NCI-H774 (cell line): ENCODE measurements around the gene OSER1.

Experiments
- DNase-seq: peaks from one replicate; lab custom pipeline; 2025; lab: John Stamatoyannopoulos, UW

OSER1 gene

GRCh38 chr20:44224637-44225036 lies 14.1 kb upstream of the OSER1 start:
- no peak for DNase-seq

- no peak for DNase-seq
These were observed 13.2 kb upstream of the OSER1 start for GRCh38 chr20:44223721-44224120.

- no peak for DNase-seq
These were observed 12.2 kb upstream of the OSER1 start for GRCh38 chr20:44222633-44223368.

GRCh38 chr20:44222027-44222426 lies 11.5 kb upstream of the OSER1 start:
- DNase-seq: no peak

DNA sequence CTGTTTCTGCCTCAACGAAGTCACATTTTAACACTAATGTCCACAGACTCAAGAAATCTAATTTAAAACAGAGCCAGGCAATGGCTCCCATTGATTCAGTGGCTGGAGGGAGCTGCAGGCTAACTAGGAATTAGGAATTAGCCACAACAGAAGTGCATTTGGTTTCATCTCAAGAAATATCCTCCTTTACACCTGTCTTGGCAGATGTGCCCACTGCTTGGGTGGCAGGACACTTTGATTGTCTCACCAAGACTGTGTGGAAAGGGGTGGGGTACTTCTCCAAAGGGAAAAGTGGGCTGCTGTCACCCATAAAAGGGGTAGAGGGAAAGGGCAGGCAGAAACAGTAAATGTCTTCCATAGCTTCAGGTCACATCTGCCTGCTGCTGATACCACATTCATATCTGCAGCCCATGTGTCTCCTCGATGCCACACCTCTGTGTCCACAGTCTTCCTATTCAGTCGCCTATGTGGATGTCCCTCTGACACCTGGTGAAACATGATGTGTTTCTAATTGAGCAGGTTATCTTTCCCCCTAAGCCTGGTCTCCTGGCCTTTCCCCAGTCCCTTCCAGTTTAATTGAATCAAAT lies 10.9 kb upstream of the OSER1 start:
- DNase-seq: no peak

- DNase-seq: no peak
These were observed 9.2 kb upstream of the OSER1 start for GRCh38 chr20:44219791-44220190.

GRCh38 chr20:44219170-44219730 lies 8.7 kb upstream of the OSER1 start:
- no peak for DNase-seq

GRCh38 chr20:44218446-44218845 lies 7.9 kb upstream of the OSER1 start:
- DNase-seq: no peak

GRCh38 chr20:44217342-44218092 lies 6.9 kb upstream of the OSER1 start:
- peak; percentile 62 for DNase-seq

DNA sequence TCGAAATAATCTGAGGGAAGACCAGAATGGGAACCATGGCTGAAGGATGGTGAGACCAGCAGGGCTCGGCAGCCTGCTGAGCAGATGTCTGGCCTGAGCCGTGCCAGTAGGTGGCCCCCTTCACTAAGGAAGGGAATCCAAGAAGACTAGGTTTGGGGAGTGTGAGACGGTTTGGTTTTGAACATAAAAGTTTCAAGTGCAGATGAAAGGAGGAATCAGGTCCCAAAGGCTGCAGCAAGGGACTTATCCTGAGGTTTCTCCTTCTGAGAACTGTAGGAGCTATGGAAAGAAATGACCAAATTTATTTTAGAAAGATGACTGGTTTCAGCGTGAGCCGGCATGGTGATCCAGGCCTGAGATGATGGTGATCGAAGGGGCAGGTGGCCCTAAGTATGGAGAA lies 4.6 kb upstream of the OSER1 start:
- peak; percentile 12 for DNase-seq

DNA sequence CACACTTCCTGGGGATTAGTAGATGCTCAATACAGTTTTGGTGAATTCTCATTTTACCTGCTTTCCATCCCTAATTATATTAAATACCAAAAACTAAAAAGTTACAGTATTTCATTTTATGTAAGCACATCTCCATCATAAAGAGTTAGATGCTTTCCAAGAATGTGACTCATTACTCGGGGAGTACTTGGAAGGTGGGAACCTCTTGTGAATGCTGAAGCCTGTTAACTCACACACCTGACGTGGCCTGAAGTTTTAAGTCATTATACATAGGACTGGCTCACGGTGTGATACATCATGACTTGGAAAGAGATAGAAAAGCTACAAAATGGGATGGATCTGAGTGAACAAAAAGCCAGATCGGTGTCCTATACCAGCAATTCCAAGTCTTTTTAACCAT lies 2.2 kb upstream of the OSER1 start:
- no peak for DNase-seq

GRCh38 chr20:44211177-44212039 lies 837 bp upstream of the OSER1 start:
- DNase-seq: no peak

- DNase-seq: no peak
These were observed 725 bp downstream of the OSER1 start for GRCh38 chr20:44209686-44210405.

DNA sequence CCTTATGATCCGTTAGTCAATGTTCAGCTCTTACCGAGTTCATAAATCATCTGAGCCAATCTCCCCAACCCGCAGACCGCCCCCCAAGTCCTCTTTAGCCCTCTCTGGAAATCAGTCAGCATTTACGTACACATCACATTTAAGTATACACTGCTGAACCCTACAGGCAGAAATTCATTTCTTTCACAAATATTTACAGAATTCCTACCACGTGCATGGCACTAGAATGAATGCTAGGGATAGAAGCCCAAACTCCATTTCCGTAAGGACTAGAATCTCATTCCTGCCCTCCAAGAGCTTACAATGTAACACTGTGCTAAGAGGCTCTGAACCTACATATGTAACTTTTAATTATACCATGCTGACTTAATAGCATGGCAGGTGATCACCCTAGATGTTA lies 1.8 kb downstream of the OSER1 start:
- no peak for DNase-seq

DNA sequence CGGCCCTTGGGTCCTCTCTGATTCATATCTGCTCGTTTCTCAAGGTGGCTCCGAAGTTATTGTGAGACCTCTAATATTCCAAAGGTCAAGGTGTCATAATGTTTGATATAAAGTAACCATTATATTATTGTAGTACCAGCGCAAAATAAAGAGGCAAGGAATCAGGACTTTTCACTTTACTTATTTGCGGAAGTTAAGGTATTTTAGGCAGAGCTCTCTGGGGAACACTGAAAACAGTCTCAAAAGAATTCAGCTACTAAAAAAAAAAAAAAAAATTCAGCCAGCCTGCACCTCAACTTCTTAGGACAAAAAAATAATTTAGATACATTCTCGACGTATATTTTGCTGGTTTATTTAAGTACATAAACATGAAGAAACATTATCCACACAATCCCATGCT lies 2.4 kb downstream of the OSER1 start:
- DNase-seq: no peak

GRCh38 chr20:44207126-44207723 lies 3.3 kb downstream of the OSER1 start:
- DNase-seq: no peak

DNA sequence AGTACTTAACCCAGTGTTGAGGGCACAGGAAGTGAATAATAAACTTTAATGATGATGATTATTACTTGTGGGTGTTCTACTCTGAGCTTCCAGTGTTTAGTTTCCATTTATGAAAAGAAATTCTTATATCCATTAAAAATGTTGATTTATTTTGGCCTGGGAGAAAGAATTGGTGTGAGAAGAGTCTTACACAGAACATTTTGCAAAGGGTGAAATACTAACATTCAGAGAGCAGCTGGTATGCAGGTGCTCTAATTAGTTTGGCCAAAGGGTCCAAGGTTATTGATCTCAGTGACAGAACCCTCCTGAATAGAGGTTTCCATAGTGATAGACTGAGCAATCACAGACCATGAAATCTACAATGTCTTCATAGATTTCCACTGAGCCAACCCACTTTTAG lies 4.4 kb downstream of the OSER1 start:
- no peak for DNase-seq

GRCh38 chr20:44204832-44205215 lies 5.7 kb downstream of the OSER1 start:
- no peak for DNase-seq

- DNase-seq: no peak
These were observed 6.3 kb downstream of the OSER1 start for GRCh38 chr20:44204156-44204831.

DNA sequence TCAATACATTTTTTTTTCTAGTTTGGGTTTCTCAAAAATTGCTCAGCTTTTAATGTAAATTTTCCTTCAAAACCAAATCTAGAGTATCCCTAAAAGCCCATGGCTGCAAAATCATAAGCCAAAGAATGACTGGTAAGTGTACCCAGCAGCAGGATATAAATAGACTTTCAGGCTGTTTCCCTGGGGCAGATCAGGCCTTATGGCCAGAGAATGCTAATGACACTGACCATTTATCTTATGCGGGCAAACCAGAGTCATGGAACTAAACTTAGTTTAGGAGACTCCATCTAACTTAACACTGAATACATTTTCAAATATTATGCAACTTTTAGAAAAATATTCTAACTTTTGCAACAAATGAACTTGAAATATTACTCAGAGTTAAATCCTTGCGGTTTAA lies 7.4 kb downstream of the OSER1 start:
- DNase-seq: no peak
